ENCODE measurements around the gene TRUB2.

TRUB2 gene

GRCh38 chr9:128333451-128333869, 11.2 kb upstream of the TRUB2 start:
- Histone ChIP-seq H4K20me1 (ENCODE audit: control insufficient read depth, insufficient read depth, low read depth, low read length) (no peaks in the 10 kb centered on the region), H3K36me3 (ENCODE audit: control insufficient read depth, low read length) (peaks cover 24% of the 10 kb centered on the region), H3F3A (ENCODE audit: control insufficient read depth, insufficient read depth) (no peaks in the 10 kb centered on the region), H3K9me3 (ENCODE audit: control insufficient read depth, insufficient read depth, low read length) (no peaks in the 10 kb centered on the region), H3K27me3 (ENCODE audit: control insufficient read depth, low read length) (no peaks in the 10 kb centered on the region), H3K4me3 (ENCODE audit: low read length) (no peak overlapping the region), H3K27ac (ENCODE audit: low read depth, low read length) (no peak overlapping the region), H3K79me2 (ENCODE audit: control insufficient read depth, low read length) (no peaks in the 10 kb centered on the region), H3K9me2 (replicated peaks; ENCODE audit: control insufficient read depth, low read length) (no peaks in the 10 kb centered on the region), H3K4me2 (ENCODE audit: low read length) (no peak overlapping the region), H3K4me1 (ENCODE audit: control insufficient read depth, low read length) (no peaks in the 10 kb centered on the region)
- no peak for TF ChIP-seq EZH2phosphoT487 (IDR thresholded peaks at IDR 0.05; ENCODE audit: borderline replicate concordance, low read length)
- TF ChIP-seq CTCF (IDR thresholded peaks at IDR 0.05; ENCODE audit: low read depth, low read length, poor library complexity, severe bottlenecking), result no peak

- Histone ChIP-seq H4K20me1 (ENCODE audit: control insufficient read depth, insufficient read depth, low read depth, low read length) (no peaks in the 10 kb centered on the region), H3K27ac (ENCODE audit: low read depth, low read length) (no peak overlapping the region), H3K36me3 (ENCODE audit: control insufficient read depth, low read length) (peaks cover 40% of the 10 kb centered on the region), H3K27me3 (ENCODE audit: control insufficient read depth, low read length) (no peaks in the 10 kb centered on the region), H3F3A (ENCODE audit: control insufficient read depth, insufficient read depth) (no peaks in the 10 kb centered on the region), H3K4me2 (ENCODE audit: low read length) (no peak overlapping the region), H3K79me2 (ENCODE audit: control insufficient read depth, low read length) (peaks cover 45% of the 10 kb centered on the region), H3K4me1 (ENCODE audit: control insufficient read depth, low read length) (peaks cover 23% of the 10 kb centered on the region), H3K9me3 (ENCODE audit: control insufficient read depth, insufficient read depth, low read length) (no peaks in the 10 kb centered on the region), H3K9me2 (replicated peaks; ENCODE audit: control insufficient read depth, low read length) (no peaks in the 10 kb centered on the region), H3K4me3 (ENCODE audit: low read length) (no peak overlapping the region)
- TF ChIP-seq CTCF (IDR thresholded peaks at IDR 0.05; ENCODE audit: low read depth, low read length, poor library complexity, severe bottlenecking) (no peak), EZH2phosphoT487 (IDR thresholded peaks at IDR 0.05; ENCODE audit: borderline replicate concordance, low read length) (no peak)
Measured at GRCh38 chr9:128325629-128326028, 3.4 kb upstream of the TRUB2 start.

GRCh38 chr9:128324401-128324800, 2.2 kb upstream of the TRUB2 start:
- Histone ChIP-seq H3K4me3 (ENCODE audit: low read length) (peak overlapping the region; percentile 93; the same call in 1 of the 2 replicates), H4K20me1 (ENCODE audit: control insufficient read depth, insufficient read depth, low read depth, low read length) (no peaks in the 10 kb centered on the region), H3K27ac (ENCODE audit: low read depth, low read length) (no peak overlapping the region), H3K4me2 (ENCODE audit: low read length) (peak overlapping the region; percentile 84), H3K79me2 (ENCODE audit: control insufficient read depth, low read length) (peaks cover 47% of the 10 kb centered on the region), H3K27me3 (ENCODE audit: control insufficient read depth, low read length) (no peaks in the 10 kb centered on the region), H3K9me3 (ENCODE audit: control insufficient read depth, insufficient read depth, low read length) (no peaks in the 10 kb centered on the region), H3K9me2 (replicated peaks; ENCODE audit: control insufficient read depth, low read length) (no peaks in the 10 kb centered on the region), H3F3A (ENCODE audit: control insufficient read depth, insufficient read depth) (no peaks in the 10 kb centered on the region), H3K36me3 (ENCODE audit: control insufficient read depth, low read length) (peaks cover 40% of the 10 kb centered on the region), H3K4me1 (ENCODE audit: control insufficient read depth, low read length) (peaks cover 23% of the 10 kb centered on the region)
- no peak for TF ChIP-seq CTCF (IDR thresholded peaks at IDR 0.05; ENCODE audit: low read depth, low read length, poor library complexity, severe bottlenecking)
- no peak for TF ChIP-seq EZH2phosphoT487 (IDR thresholded peaks at IDR 0.05; ENCODE audit: borderline replicate concordance, low read length)
